Spinal cord (tissue), 10 donors: ENCODE results near the gene ZNF469. TPM values are rescaled to one million over a fixed set of nuclear protein-coding genes. Genes with fewer than 3 reads are reported as not detected.

Experiments used
- DNase-seq, 6 donors: peaks; one replicate each; pipeline versions ENCODE4 v3.0.0 to v3.0.0-alpha.2; 2013 to 2015; ENCODE audit warnings: low spot score in 6 of 6, low read depth in 4 of 6
- H3K27ac ChIP-seq: one replicate; pipeline ENCODE4 v1.5.1; 2013; ENCODE audit warnings: low read depth, low read length, control low read depth
- H3K27me3 ChIP-seq: one replicate; pipeline ENCODE4 v1.6.1; 2013; ENCODE audit warnings: low read length; ENCODE audit not compliant: control insufficient read depth, insufficient read depth
- H3K36me3 ChIP-seq: one replicate; pipeline ENCODE4 v1.6.1; 2013; ENCODE audit warnings: low read length; ENCODE audit not compliant: control insufficient read depth, insufficient read depth
- H3K4me1 ChIP-seq: one replicate; pipeline ENCODE4 v1.6.1; 2013; ENCODE audit warnings: low read length; ENCODE audit not compliant: control insufficient read depth, insufficient read depth
- H3K4me3 ChIP-seq: one replicate; pipeline ENCODE4 v1.5.1; 2013; ENCODE audit warnings: low read depth, low read length, control low read depth
- H3K9me3 ChIP-seq: one replicate; pipeline ENCODE4 v1.6.1; 2013; ENCODE audit warnings: low read length; ENCODE audit not compliant: control insufficient read depth, insufficient read depth
- WGBS: methylation state at CpG from one replicate; pipeline ENCODE4 v1.1.5; 2013; ENCODE audit warnings: missing lambda C conversion rate; ENCODE audit not compliant: insufficient coverage; 5-methylcytosine and 5-hydroxymethylcytosine counted together
- polyA plus RNA-seq, 2 donors: library from polyadenylated mRNA; unstranded; fragments of 120-200 nt; gene quantifications; one replicate each; pipeline ENCODE4 v1.2.1, GENCODE V29; 2013; ENCODE audit not compliant: insufficient read length in 2 of 2
- total RNA-seq, 2 donors: library from RNA; depleted of rRNA in 1 of 2; stranded (reverse); fragments of 120-200 nt in 1 of 2; fragments of >200 nt in 1 of 2; gene quantifications; one replicate each; pipeline versions ENCODE4 v1.2.3 to v1.2.4, GENCODE V29; 2013 to 2014
- donor health status: healthy.

ZNF469 gene
- total and polyA plus RNA-seq, 4 donors, result 3.2 to 11.1 (median 5.8) TPM

DNA sequence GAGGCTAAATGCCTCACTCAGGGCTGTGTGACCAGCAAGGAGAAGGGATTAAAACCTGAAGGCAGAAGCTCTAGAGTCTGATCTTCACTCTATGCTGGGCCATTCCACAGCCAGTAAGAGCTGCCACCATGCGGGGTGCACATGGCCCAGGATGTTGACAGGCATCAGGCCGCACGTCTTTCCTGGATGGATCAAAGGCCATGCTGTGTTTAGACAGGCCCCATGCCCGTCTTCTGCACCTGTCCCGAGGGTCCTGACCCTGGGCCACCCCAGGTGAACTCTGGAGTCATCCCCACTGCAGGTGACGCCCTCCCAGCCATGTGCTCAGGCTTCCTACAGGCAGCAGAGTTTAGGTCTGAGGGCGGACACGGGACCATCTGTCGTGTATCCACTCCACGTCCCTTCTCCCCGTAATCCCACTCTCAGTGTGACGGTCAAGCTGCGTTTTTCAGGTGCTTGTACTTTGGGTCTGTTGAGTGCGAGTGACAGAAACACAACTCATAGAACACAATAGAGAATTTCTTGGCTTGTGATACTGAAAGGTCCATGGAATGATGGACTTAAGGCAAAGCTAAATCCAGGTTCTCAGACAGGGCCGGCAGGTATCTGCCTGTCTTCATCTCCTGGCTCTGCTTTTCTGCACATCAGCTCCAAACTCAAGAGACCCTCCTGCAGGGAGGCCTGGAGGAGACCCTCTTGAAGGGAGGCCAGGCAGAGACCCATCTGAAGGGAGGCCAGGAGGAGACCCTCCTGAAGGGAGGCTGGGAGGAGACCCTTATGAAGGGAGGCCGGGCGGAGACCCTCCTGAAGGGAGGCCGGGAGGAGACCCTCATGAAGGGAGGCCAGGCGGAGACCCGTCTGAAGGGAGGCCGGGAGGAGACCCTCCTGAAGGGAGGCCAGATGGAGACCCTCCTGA is 13.2 kb downstream of the ZNF469 start:
- H3K27me3 ChIP-seq, result no peaks in the 10 kb centered on the region

DNA sequence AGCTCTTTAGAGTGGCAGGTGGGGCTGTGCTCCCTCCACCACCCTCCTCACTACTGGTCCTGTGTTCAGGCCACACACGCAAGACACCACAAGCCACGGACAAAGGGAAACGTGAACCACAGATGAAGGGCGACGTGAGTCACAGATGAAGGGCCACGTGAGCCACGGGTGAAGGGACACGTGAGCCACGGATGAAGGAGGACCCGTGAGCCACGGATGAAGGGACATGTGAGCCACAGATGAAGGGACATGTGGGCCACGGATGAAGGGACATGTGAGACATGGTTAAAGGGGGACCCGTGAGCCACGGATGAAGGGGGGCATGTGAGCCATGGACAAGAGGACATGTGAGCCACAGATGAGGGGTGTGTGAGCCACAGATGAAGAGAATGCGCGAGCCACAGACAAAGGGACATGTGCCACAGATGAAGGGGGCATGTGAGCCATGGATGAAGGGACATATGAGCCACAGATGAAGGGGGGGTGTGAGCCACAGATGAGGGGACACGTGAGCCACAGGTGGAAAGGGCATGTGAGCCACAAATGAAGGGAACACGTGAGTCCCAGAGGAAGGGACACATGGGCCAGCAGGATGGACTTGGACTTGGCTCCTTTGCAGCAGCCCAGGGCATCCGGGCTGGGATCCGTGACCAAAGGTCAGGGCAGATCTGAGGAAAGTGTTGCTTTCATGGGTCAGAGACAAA is 15.6 kb downstream of the ZNF469 start:
- no peak overlapping the region for H3K27ac ChIP-seq
- no peaks in the 10 kb centered on the region for H3K9me3 ChIP-seq
- H3K27me3 ChIP-seq, result no peaks in the 10 kb centered on the region
- DNase-seq, result no peak
- 89% methylated on average over 17 of the region's 20 CpGs for WGBS
- H3K4me1 ChIP-seq, result peaks cover 10% of the 10 kb centered on the region
- peaks cover 18% of the 10 kb centered on the region for H3K36me3 ChIP-seq
- no peak overlapping the region for H3K4me3 ChIP-seq

More for the DNA sequence above, 13.2 kb downstream of the ZNF469 start:
- Histone ChIP-seq H3K4me1 (peaks cover 26% of the 10 kb centered on the region), H3K4me3 (no peak overlapping the region), H3K36me3 (peaks cover 18% of the 10 kb centered on the region), H3K9me3 (no peaks in the 10 kb centered on the region), H3K27ac (no peak overlapping the region)
- DNase-seq, result no peak
- WGBS, result 84% methylated on average over 13 of the region's 21 CpGs

DNA sequence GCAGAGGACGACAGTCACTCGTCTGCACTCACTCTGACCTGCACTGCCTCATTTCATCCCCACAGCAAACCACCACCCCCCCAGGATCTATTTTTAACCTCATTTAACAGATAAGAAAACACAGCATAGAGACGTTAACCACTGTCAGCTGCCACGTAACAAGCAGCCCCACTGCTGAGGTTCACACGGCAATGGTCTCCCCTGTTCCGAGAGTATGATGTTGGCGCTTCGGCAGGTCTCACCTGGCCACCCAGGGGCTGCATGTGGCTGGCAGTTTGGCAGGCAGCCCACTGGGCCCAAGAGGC is 16.1 kb downstream of the ZNF469 start:
- Histone ChIP-seq H3K4me1 (peaks cover 12% of the 10 kb centered on the region), H3K36me3 (peaks cover 16% of the 10 kb centered on the region), H3K27ac (no peak overlapping the region), H3K4me3 (no peak overlapping the region), H3K27me3 (no peaks in the 10 kb centered on the region), H3K9me3 (no peaks in the 10 kb centered on the region)
- WGBS, result 85% methylated on average over 6 of the region's 8 CpGs
- DNase-seq, result no peak

DNA sequence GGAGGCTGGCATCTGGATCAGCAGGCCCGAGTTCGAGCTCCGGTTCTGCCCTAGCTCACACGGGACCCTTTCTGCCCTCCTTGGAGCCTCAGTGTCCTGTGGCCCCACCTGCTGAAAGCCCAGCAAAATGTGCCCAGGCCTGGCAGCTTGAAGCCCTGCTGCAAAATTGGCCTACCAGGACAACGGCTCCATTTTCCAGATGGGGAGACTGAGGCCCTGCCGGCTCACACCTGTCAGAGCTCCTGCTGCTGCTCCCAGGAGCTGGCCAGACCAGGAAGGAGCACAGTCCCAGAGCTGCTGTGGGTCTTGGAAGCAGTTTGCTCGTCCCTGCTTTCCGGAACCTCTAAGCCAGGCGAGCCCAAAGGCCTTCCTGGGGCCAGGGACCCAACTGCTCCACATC is 17.4 kb downstream of the ZNF469 start:
- DNase-seq, result no peak
- H3K27me3 ChIP-seq, result no peaks in the 10 kb centered on the region
- no peak overlapping the region for H3K4me3 ChIP-seq
- peaks cover 11% of the 10 kb centered on the region for H3K36me3 ChIP-seq
- no peaks in the 10 kb centered on the region for H3K9me3 ChIP-seq
- WGBS, result 93% methylated on average over 9 of the region's 9 CpGs
- peaks cover 16% of the 10 kb centered on the region for H3K4me1 ChIP-seq
- no peak overlapping the region for H3K27ac ChIP-seq

DNA sequence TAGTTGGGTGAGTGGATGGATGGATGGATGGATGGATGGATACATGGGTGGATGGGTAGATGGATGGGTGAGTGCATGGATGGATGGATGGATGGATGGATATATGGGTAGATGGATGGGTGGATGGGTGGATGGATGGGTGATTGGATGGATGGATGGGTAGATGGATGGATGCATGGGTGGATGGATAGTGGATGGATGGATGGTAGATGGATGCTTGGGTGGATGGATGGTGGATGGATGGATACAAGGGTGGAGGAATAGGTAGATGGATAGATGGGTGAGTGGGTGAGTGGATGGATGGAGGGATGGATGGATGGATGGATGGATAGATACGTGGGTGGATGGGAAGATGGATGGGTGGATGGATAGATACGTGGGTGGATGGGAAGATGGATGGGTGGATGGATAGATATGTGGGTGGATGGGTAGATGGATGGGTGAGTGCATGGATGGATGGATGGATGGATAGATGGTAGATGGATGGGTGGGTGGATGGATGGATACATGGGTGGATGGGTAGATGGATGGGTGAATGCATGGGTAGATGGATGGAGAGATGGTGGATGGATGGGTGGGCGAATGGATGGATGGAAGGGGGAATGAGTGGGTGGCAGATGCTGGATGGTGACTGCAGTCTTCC is 19.0 kb downstream of the ZNF469 start:
- no peak for DNase-seq
- 78% methylated on average over 3 of the region's 3 CpGs for WGBS
- H3K9me3 ChIP-seq, result no peaks in the 10 kb centered on the region
- H3K27ac ChIP-seq, result no peak overlapping the region
- peaks cover 32% of the 10 kb centered on the region for H3K4me1 ChIP-seq
- no peak overlapping the region for H3K4me3 ChIP-seq
- peaks cover 20% of the 10 kb centered on the region for H3K36me3 ChIP-seq
- H3K27me3 ChIP-seq, result no peaks in the 10 kb centered on the region

DNA sequence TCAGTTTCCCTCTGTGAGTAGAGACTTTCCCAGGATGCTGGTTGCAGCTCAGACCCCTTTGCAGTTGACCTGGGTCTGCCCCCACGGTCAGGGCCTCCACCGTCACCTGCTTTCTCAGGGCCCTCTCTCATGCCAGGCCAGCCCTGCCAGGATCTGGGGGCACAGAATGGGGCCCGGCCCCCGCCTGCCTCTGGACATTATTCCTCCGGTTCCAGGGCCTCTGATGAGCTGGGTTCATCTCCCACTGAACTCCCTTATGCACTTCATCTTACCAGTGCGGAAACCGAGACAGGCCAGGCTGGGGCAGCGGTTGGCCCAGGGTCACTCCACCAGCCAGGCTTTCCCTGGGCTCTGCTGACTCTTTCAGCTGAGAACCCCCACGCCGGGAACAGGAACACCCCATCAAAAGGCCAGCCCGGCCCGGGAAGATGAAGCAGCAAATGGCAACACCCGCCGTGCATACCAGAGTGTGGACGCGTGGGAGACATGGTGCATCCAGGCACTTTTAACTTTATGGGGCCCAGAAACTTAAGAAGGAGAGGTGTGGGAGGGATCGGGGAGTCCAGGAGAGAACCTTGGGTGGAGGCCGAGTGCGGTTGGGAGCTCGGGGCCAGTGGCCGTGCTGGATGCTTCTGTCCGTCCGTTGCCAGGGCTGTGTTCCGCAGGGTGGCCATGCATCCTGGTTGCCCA is 19.9 kb downstream of the ZNF469 start:
- peaks cover 23% of the 10 kb centered on the region for H3K36me3 ChIP-seq
- no peak for DNase-seq
- no peak overlapping the region for H3K4me3 ChIP-seq
- H3K9me3 ChIP-seq, result no peaks in the 10 kb centered on the region
- H3K4me1 ChIP-seq, result peaks cover 40% of the 10 kb centered on the region
- 80% methylated on average over 22 of the region's 24 CpGs for WGBS
- H3K27ac ChIP-seq, result no peak overlapping the region
- H3K27me3 ChIP-seq, result no peaks in the 10 kb centered on the region

DNA sequence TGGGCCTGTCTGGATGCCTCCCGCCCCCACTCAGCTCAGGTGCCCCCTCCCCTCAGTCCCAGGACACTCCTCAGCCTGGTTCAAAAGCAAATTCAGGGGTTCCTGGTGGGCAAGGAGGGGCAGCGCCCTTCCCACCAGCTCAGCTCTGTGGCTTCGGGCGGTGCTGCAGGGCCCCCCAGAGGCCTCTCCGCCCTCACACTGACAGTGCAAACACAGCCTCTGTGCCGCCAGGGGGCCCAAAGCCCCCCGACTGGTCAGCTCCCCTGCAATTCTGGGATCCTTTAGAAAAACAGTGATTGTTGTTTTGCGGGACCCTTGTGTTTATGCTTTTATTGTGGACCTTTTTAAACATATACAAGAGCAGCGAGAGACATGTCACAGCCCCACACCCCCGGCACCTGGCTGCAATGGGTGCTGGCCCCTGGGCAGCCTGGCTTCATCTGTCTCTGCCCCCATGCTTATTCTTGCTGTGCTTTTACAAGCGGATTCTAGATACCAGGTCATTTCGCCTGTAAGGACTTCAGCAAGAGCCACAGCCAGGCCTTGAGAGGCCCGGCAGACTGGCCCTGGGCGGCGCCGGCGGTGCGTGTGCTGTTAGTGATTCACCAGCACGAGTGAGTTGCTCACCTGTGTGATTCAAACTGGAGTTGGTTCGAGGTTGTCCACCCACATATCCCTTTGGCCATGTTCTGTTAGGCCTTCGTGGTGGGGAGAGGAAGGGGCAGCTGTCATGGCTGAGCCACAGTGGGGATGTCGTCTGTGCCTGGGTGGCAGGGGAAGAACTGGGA is 21.2 kb downstream of the ZNF469 start:
- H3K36me3 ChIP-seq, result peaks cover 25% of the 10 kb centered on the region
- H3K4me1 ChIP-seq, result peaks cover 46% of the 10 kb centered on the region
- no peaks in the 10 kb centered on the region for H3K27me3 ChIP-seq
- H3K27ac ChIP-seq, result no peak overlapping the region
- no peak for DNase-seq
- H3K9me3 ChIP-seq, result no peaks in the 10 kb centered on the region
- H3K4me3 ChIP-seq, result no peak overlapping the region
- WGBS, result 69% methylated on average over 15 of the region's 22 CpGs

DNA sequence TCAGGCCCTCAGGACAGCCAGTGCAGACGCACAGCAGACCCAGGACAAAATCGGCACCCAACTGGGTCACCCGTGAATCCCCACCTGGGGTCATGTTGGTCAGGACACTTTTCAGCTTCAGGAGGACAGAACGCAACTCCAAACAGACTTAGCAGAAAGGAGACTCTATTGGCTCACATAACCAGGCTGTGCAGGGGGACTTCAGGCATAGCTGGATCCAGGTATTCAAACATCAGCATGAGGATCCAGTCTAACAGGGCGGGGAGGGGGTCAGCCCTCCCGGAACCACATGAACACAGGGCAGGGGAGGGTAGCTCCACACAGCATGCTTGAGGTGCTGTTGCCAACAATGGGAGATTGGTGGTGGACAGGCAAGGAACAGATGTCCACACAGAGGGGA is 22.0 kb downstream of the ZNF469 start:
- H3K27ac ChIP-seq, result no peak overlapping the region
- WGBS, result 80% methylated on average over 6 of the region's 6 CpGs
- no peaks in the 10 kb centered on the region for H3K9me3 ChIP-seq
- H3K4me1 ChIP-seq, result peaks cover 44% of the 10 kb centered on the region
- H3K27me3 ChIP-seq, result no peaks in the 10 kb centered on the region
- no peak for DNase-seq
- H3K4me3 ChIP-seq, result no peak overlapping the region
- H3K36me3 ChIP-seq, result peaks cover 23% of the 10 kb centered on the region
